ENCODE measurements around the gene RGR. TPM values are rescaled to one million over a fixed set of nuclear protein-coding genes. Genes with fewer than 3 reads are reported as not detected.
A peak's percentile ranks its signal among the peaks of the same experiment; 100 is the strongest.

Gene RGR
- total RNA-seq, 2 donors from 2014 or later: not detected

GRCh38 chr10:84204122-84204521 is 40.7 kb upstream of the RGR start:
- no peaks in the 10 kb centered on the region for H3K4me1 Mint-ChIP-seq
- H3K36me3 Mint-ChIP-seq (ENCODE audit: low read depth): no peaks in the 10 kb centered on the region
- no peaks in the 10 kb centered on the region for H3K9me3 Mint-ChIP-seq
- no peak overlapping the region for H3K9ac ChIP-seq (ENCODE audit: extremely low read depth, low read length, poor library complexity, severe bottlenecking)
- no peak overlapping the region for H3K27ac ChIP-seq (ENCODE audit: low read depth, low read length)
- H3K27ac Mint-ChIP-seq: no peak overlapping the region
- H3K27me3 ChIP-seq (ENCODE audit: control insufficient read depth, insufficient read depth, low read length, poor library complexity, severe bottlenecking): peaks cover 19% of the 10 kb centered on the region
- peaks cover 7% of the 10 kb centered on the region for H3K27me3 Mint-ChIP-seq (ENCODE audit: insufficient read depth)
- H3K4me3 Mint-ChIP-seq: no peak overlapping the region
- no peak overlapping the region for H3K4me3 ChIP-seq (ENCODE audit: low read length)
- 66 to 88% methylated on average over 2 to 4 of the region's 4 CpGs for WGBS, 2 experiments (ENCODE audit: insufficient coverage in 1 of 2, insufficient read length in 1 of 2)
- peak; percentile 77 for DNase-seq
- TF ChIP-seq CTCF (conservative IDR thresholded peaks at IDR 0.05): peak; percentile 85
- no peaks in the 10 kb centered on the region for H3K36me3 ChIP-seq (ENCODE audit: control insufficient read depth, insufficient read depth, low read length)
- H3K4me1 ChIP-seq (ENCODE audit: control insufficient read depth, insufficient read depth, low read length): no peaks in the 10 kb centered on the region
- H3K9me3 ChIP-seq (ENCODE audit: control insufficient read depth, low read length): no peaks in the 10 kb centered on the region

GRCh38 chr10:84204610-84205009 is 40.2 kb upstream of the RGR start:
- Histone ChIP-seq H3K4me1 (ENCODE audit: control insufficient read depth, insufficient read depth, low read length) (no peaks in the 10 kb centered on the region), H3K27me3 (ENCODE audit: control insufficient read depth, insufficient read depth, low read length, poor library complexity, severe bottlenecking) (peaks cover 14% of the 10 kb centered on the region), H3K9ac (ENCODE audit: extremely low read depth, low read length, poor library complexity, severe bottlenecking) (no peak overlapping the region), H3K27ac (ENCODE audit: low read depth, low read length) (no peak overlapping the region), H3K4me3 (ENCODE audit: low read length) (no peak overlapping the region), H3K36me3 (ENCODE audit: control insufficient read depth, insufficient read depth, low read length) (no peaks in the 10 kb centered on the region), H3K9me3 (ENCODE audit: control insufficient read depth, low read length) (no peaks in the 10 kb centered on the region)
- H3K4me1 Mint-ChIP-seq: no peaks in the 10 kb centered on the region
- no peak for TF ChIP-seq CTCF (conservative IDR thresholded peaks at IDR 0.05)
- H3K27me3 Mint-ChIP-seq (ENCODE audit: insufficient read depth): peaks cover 7% of the 10 kb centered on the region
- DNase-seq: peak; percentile 22
- WGBS, 2 experiments (ENCODE audit: insufficient coverage in 1 of 2, insufficient read length in 1 of 2): 85 to 86% methylated on average over 3 to 4 of the region's 4 CpGs
- H3K27ac Mint-ChIP-seq: no peak overlapping the region
- H3K4me3 Mint-ChIP-seq: no peak overlapping the region
- no peaks in the 10 kb centered on the region for H3K36me3 Mint-ChIP-seq (ENCODE audit: low read depth)
- H3K9me3 Mint-ChIP-seq: no peaks in the 10 kb centered on the region

- Mint-ChIP-seq H3K4me1 (no peaks in the 10 kb centered on the region), H3K4me3 (no peak overlapping the region), H3K27me3 (ENCODE audit: insufficient read depth) (peaks cover 4% of the 10 kb centered on the region), H3K36me3 (ENCODE audit: low read depth) (no peaks in the 10 kb centered on the region), H3K27ac (no peak overlapping the region), H3K9me3 (no peaks in the 10 kb centered on the region)
- Histone ChIP-seq H3K9me3 (ENCODE audit: control insufficient read depth, low read length) (no peaks in the 10 kb centered on the region), H3K9ac (ENCODE audit: extremely low read depth, low read length, poor library complexity, severe bottlenecking) (no peak overlapping the region), H3K27ac (ENCODE audit: low read depth, low read length) (no peak overlapping the region), H3K36me3 (ENCODE audit: control insufficient read depth, insufficient read depth, low read length) (no peaks in the 10 kb centered on the region), H3K27me3 (ENCODE audit: control insufficient read depth, insufficient read depth, low read length, poor library complexity, severe bottlenecking) (peaks cover 13% of the 10 kb centered on the region), H3K4me3 (ENCODE audit: low read length) (no peak overlapping the region), H3K4me1 (ENCODE audit: control insufficient read depth, insufficient read depth, low read length) (no peaks in the 10 kb centered on the region)
- 40 to 43% methylated on average over 5 to 7 of the region's 8 CpGs for WGBS, 2 experiments (ENCODE audit: insufficient coverage in 1 of 2, insufficient read length in 1 of 2)
- DNase-seq: peak; percentile 94
- peak; percentile 90 for TF ChIP-seq CTCF (conservative IDR thresholded peaks at IDR 0.05)
These were observed 39.6 kb upstream of the RGR start for GRCh38 chr10:84205049-84205852.
